ENCODE measurements around the gene IFNL1. TPM values are rescaled to one million over a fixed set of nuclear protein-coding genes. Genes with fewer than 3 reads are reported as not detected.
"Not testable (repeated sequence)": the region's sequence is repeated elsewhere in the genome, so short reads cannot be mapped to it uniquely, and the experiment has no call there.

Gene IFNL1
- total RNA-seq, 1 donor from 2014 or later: not detected

- H3K27ac Mint-ChIP-seq: peak overlapping the region; percentile 37
- TF ChIP-seq, protein P1, sequence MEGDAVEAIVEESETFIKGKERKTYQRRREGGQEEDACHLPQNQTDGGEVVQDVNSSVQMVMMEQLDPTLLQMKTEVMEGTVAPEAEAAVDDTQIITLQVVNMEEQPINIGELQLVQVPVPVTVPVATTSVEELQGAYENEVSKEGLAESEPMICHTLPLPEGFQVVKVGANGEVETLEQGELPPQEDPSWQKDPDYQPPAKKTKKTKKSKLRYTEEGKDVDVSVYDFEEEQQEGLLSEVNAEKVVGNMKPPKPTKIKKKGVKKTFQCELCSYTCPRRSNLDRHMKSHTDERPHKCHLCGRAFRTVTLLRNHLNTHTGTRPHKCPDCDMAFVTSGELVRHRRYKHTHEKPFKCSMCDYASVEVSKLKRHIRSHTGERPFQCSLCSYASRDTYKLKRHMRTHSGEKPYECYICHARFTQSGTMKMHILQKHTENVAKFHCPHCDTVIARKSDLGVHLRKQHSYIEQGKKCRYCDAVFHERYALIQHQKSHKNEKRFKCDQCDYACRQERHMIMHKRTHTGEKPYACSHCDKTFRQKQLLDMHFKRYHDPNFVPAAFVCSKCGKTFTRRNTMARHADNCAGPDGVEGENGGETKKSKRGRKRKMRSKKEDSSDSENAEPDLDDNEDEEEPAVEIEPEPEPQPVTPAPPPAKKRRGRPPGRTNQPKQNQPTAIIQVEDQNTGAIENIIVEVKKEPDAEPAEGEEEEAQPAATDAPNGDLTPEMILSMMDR (IDR thresholded peaks at IDR 0.05; ENCODE audit: unreplicated experiment): no peak
Observed at GRCh38 chr19:39333507-39333906, 37.3 kb downstream of the IFNL1 start.

DNA sequence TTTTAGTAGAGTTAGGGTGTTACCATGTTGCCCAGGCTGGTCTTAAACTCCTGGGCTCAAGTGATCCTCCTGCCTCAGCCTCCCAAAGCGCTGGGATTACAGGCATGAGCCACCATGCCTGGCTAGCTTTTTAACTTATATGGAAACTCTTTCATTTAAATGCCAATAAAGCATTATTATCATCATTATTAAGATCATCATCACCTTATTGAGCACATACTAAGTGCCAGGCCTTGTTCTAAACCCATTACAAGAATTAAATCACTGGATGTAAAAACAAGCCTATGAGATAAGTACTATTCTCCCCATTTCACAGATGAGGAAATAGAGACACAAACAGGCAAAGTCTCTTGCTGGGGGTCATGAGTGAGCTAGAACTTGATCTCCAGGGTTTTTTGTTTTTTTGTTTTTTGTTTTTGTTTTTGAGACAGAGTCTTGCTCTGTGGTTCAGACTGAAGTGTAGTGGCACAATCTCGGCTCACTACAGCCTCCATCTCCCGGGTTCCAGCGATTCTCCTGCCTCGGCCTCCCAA is 38.3 kb downstream of the IFNL1 start:
- peaks cover 6% of the 10 kb centered on the region for H3K27me3 Mint-ChIP-seq
- TF ChIP-seq, protein P1 (IDR thresholded peaks at IDR 0.05; ENCODE audit: unreplicated experiment): no peak
- H3K9me3 Mint-ChIP-seq (ENCODE audit: low read depth): no peaks in the 10 kb centered on the region
- H3K4me1 Mint-ChIP-seq (ENCODE audit: low read depth): no peaks in the 10 kb centered on the region
- H3K36me3 Mint-ChIP-seq (ENCODE audit: insufficient read depth): no peaks in the 10 kb centered on the region
- no peak overlapping the region for H3K27ac Mint-ChIP-seq
- no peak overlapping the region for H3K4me3 Mint-ChIP-seq (ENCODE audit: low read depth)
- DNase-seq (ENCODE audit: low spot score, unreplicated experiment): no peak

More at GRCh38 chr19:39333507-39333906, 37.3 kb downstream of the IFNL1 start:
- Mint-ChIP-seq H3K9me3 (ENCODE audit: low read depth) (no peaks in the 10 kb centered on the region), H3K4me3 (ENCODE audit: low read depth) (no peak overlapping the region), H3K4me1 (ENCODE audit: low read depth) (no peaks in the 10 kb centered on the region), H3K27me3 (peaks cover 12% of the 10 kb centered on the region), H3K36me3 (ENCODE audit: insufficient read depth) (no peaks in the 10 kb centered on the region)
- DNase-seq (ENCODE audit: low spot score, unreplicated experiment): no peak

DNA sequence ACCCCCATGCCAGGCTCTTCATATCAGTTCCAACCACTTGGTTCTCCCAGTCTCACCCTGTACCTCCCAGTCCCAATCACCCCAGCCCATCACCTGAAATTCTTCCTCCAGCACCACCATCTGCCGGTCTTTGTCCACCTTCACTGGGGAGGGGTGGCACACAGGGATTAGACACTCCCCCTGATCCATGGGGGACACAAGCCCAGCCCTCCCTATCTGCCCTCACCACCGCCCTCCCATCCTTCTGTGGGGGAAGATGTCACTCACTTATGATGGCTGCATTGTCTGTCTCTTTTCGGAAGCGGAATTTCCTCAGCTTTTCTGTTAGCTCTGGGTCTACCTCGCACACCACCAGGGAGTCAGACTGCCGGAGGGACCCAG is 39.0 kb downstream of the IFNL1 start:
- TF ChIP-seq, protein P1 (IDR thresholded peaks at IDR 0.05; ENCODE audit: unreplicated experiment): no peak
- no peak for DNase-seq (ENCODE audit: low spot score, unreplicated experiment)
- H3K4me3 Mint-ChIP-seq (ENCODE audit: low read depth): no peak overlapping the region
- H3K27me3 Mint-ChIP-seq: peaks cover 6% of the 10 kb centered on the region
- H3K9me3 Mint-ChIP-seq (ENCODE audit: low read depth): no peaks in the 10 kb centered on the region
- H3K27ac Mint-ChIP-seq: no peak overlapping the region
- no peaks in the 10 kb centered on the region for H3K36me3 Mint-ChIP-seq (ENCODE audit: insufficient read depth)
- no peaks in the 10 kb centered on the region for H3K4me1 Mint-ChIP-seq (ENCODE audit: low read depth)

- H3K36me3 Mint-ChIP-seq (ENCODE audit: insufficient read depth): no peaks in the 10 kb centered on the region
Observed at GRCh38 chr19:39336483-39336882, 40.3 kb downstream of the IFNL1 start.

GRCh38 chr19:39339674-39340073 is 43.5 kb downstream of the IFNL1 start:
- Mint-ChIP-seq H3K9me3 (ENCODE audit: low read depth) (no peaks in the 10 kb centered on the region), H3K4me3 (ENCODE audit: low read depth) (peak overlapping the region; percentile 93), H3K4me1 (ENCODE audit: low read depth) (peaks cover 26% of the 10 kb centered on the region), H3K36me3 (ENCODE audit: insufficient read depth) (peaks cover 3% of the 10 kb centered on the region), H3K27ac (no peak overlapping the region), H3K27me3 (peaks cover 6% of the 10 kb centered on the region)
- TF ChIP-seq, protein P1 (IDR thresholded peaks at IDR 0.05; ENCODE audit: unreplicated experiment): no peak
- DNase-seq (ENCODE audit: low spot score, unreplicated experiment): no peak

More at GRCh38 chr19:39336483-39336882, 40.3 kb downstream of the IFNL1 start:
- TF ChIP-seq, protein P1 (IDR thresholded peaks at IDR 0.05; ENCODE audit: unreplicated experiment): no peak
- H3K4me1 Mint-ChIP-seq (ENCODE audit: low read depth): peaks cover 8% of the 10 kb centered on the region
- H3K27me3 Mint-ChIP-seq: peaks cover 6% of the 10 kb centered on the region
- no peak overlapping the region for H3K27ac Mint-ChIP-seq
- no peak for DNase-seq (ENCODE audit: low spot score, unreplicated experiment)
- H3K4me3 Mint-ChIP-seq (ENCODE audit: low read depth): no peak overlapping the region
- H3K9me3 Mint-ChIP-seq (ENCODE audit: low read depth): no peaks in the 10 kb centered on the region

- peak overlapping the region; percentile 93 for H3K4me3 Mint-ChIP-seq (ENCODE audit: low read depth)
- not testable (repeated sequence) for H3K9me3 Mint-ChIP-seq (ENCODE audit: low read depth); DNase-seq (ENCODE audit: low spot score, unreplicated experiment); H3K27ac Mint-ChIP-seq; H3K27me3 Mint-ChIP-seq; H3K36me3 Mint-ChIP-seq (ENCODE audit: insufficient read depth)
- H3K4me1 Mint-ChIP-seq (ENCODE audit: low read depth): peaks cover 28% of the 10 kb centered on the region
Observed at GRCh38 chr19:39340156-39340555, 43.9 kb downstream of the IFNL1 start.
